HL-60 (cell line): ENCODE results near the gene TMEM129.

Source experiments
- CTCF ChIP-seq: IDR thresholded peaks from one replicate; pipeline ENCODE4 v1.5.1; 2011; ENCODE audit warnings: low read length, control low read depth, inconsistent platforms; ENCODE audit not compliant: insufficient read depth
- GABPA ChIP-seq: IDR thresholded peaks from 2 replicates; pipeline ENCODE4 v1.6.1; 2012; ENCODE audit warnings: low read depth
- POLR2AphosphoS5 ChIP-seq: IDR thresholded peaks from 2 replicates; pipeline ENCODE4 v1.6.1; 2012; ENCODE audit warnings: low read depth
- REST ChIP-seq: IDR thresholded peaks from 2 replicates; pipeline ENCODE4 v1.6.1; 2012; ENCODE audit warnings: low read depth; ENCODE audit not compliant: insufficient replicate concordance

GRCh38 chr4:1716065-1716945 is 4.8 kb downstream of the TMEM129 start:
- no peak for TF ChIP-seq REST
- TF ChIP-seq CTCF, result no peak
- TF ChIP-seq POLR2AphosphoS5, result no peak
- TF ChIP-seq GABPA, result no peak
